Right atrium auricular region (tissue), 2 donors: ENCODE measurements around the gene RAB4A. TPM values are rescaled to one million over a fixed set of nuclear protein-coding genes. Genes with fewer than 3 reads are reported as not detected.

Experiments used
- DNase-seq: peaks from one replicate; pipeline ENCODE4 v3.0.0-alpha.2; 2019; ENCODE audit warnings: low spot score
- H3K27ac ChIP-seq, 2 donors: fragments of 200-600 bp; sonication (generic); 1 replicate in 1 of 2; 2 replicates in 1 of 2; pipeline ENCODE4 v1.5.1; 2016 to 2019
- H3K27me3 ChIP-seq, 2 donors: fragments of 200-600 bp; sonication (generic); one replicate each; pipeline versions ENCODE4 v1.5.1 to v1.6.0; 2017 to 2019
- H3K36me3 ChIP-seq: fragments of 200-600 bp; sonication (generic); one replicate; pipeline ENCODE4 v1.5.1; 2016
- H3K4me1 ChIP-seq, 2 donors: fragments of 200-600 bp; sonication (generic); one replicate each; pipeline versions ENCODE4 v1.5.1 to v1.6.0; 2017 to 2019
- H3K4me3 ChIP-seq, 2 donors: fragments of 200-600 bp; sonication (generic); 1 replicate in 1 of 2; 2 replicates in 1 of 2; pipeline ENCODE4 v1.5.1; 2017 to 2019; ENCODE audit warnings: mild to moderate bottlenecking in 1 of 2, moderate library complexity in 1 of 2
- H3K9me3 ChIP-seq, 2 donors: fragments of 200-600 bp; sonication (generic); one replicate each; pipeline ENCODE4 v1.5.1; 2019
- CTCF ChIP-seq, 2 donors: fragments of 200-600 bp; sonication (generic); IDR thresholded peaks; one replicate each; pipeline ENCODE4 v1.5.1; 2019; ENCODE audit warnings: antibody characterized with exemption in 2 of 2
- total RNA-seq, 2 donors: library from RNA; depleted of rRNA; stranded (reverse); fragments of >200 nt; gene quantifications; one replicate each; pipeline ENCODE4 v1.1.0, GENCODE V29; 2016

The RAB4A gene
- total RNA-seq, 2 donors from 2014 or later = 44.4 to 60.8 TPM

GRCh38 chr1:229247871-229248270 is 23.0 kb upstream of the RAB4A start:
- no peaks in the 10 kb centered on the region for H3K36me3 ChIP-seq
- no peaks in the 10 kb centered on the region for H3K4me1 ChIP-seq
- no peak overlapping the region for H3K4me3 ChIP-seq
- H3K27me3 ChIP-seq = no peaks in the 10 kb centered on the region
- peaks cover 0 to 14% of the 10 kb centered on the region in 2 donors for H3K9me3 ChIP-seq
- no peak overlapping the region for H3K27ac ChIP-seq
- DNase-seq = no peak
- no peak for TF ChIP-seq CTCF (IDR thresholded peaks at IDR 0.05)

GRCh38 chr1:229248821-229249817 is 21.8 kb upstream of the RAB4A start:
- TF ChIP-seq CTCF (IDR thresholded peaks at IDR 0.05) = no peak
- Histone ChIP-seq H3K27ac (no peak overlapping the region), H3K4me1 (no peaks in the 10 kb centered on the region), H3K9me3 (peaks cover 0 to 2% of the 10 kb centered on the region in 2 donors), H3K36me3 (no peaks in the 10 kb centered on the region), H3K27me3 (no peaks in the 10 kb centered on the region), H3K4me3 (no peak overlapping the region)
- DNase-seq = no peak

- H3K4me3 ChIP-seq = no peak overlapping the region
- no peak for DNase-seq
- H3K9me3 ChIP-seq = no peaks in the 10 kb centered on the region
- no peaks in the 10 kb centered on the region for H3K36me3 ChIP-seq
- no peak for TF ChIP-seq CTCF (IDR thresholded peaks at IDR 0.05)
- no peaks in the 10 kb centered on the region for H3K27me3 ChIP-seq
- H3K4me1 ChIP-seq = no peaks in the 10 kb centered on the region
- H3K27ac ChIP-seq = no peak overlapping the region
Observed at GRCh38 chr1:229249854-229250644, 20.9 kb upstream of the RAB4A start.

- H3K27me3 ChIP-seq = no peaks in the 10 kb centered on the region
- H3K27ac ChIP-seq = no peak overlapping the region
- no peak for DNase-seq
- H3K9me3 ChIP-seq = no peaks in the 10 kb centered on the region
- no peak for TF ChIP-seq CTCF (IDR thresholded peaks at IDR 0.05)
- no peaks in the 10 kb centered on the region for H3K36me3 ChIP-seq
- H3K4me1 ChIP-seq = no peaks in the 10 kb centered on the region
- H3K4me3 ChIP-seq = no peak overlapping the region
Observed at GRCh38 chr1:229251185-229251584, 19.7 kb upstream of the RAB4A start.

GRCh38 chr1:229252228-229252984 is 18.5 kb upstream of the RAB4A start:
- no peaks in the 10 kb centered on the region for H3K27me3 ChIP-seq
- DNase-seq = no peak
- H3K9me3 ChIP-seq = no peaks in the 10 kb centered on the region
- no peaks in the 10 kb centered on the region for H3K4me1 ChIP-seq
- no peaks in the 10 kb centered on the region for H3K36me3 ChIP-seq
- no peak overlapping the region for H3K27ac ChIP-seq
- H3K4me3 ChIP-seq = no peak overlapping the region
- no peak for TF ChIP-seq CTCF (IDR thresholded peaks at IDR 0.05)
